Calu3 (cell line): Measurements from ENCODE around the gene ZYG11A. TPM values are rescaled to one million over a fixed set of nuclear protein-coding genes. Genes with fewer than 3 reads are reported as not detected.
A peak's percentile ranks its signal among the peaks of the same experiment; 100 is the strongest.
"Not testable (repeated sequence)": the region's sequence is repeated elsewhere in the genome, so short reads cannot be mapped to it uniquely, and the experiment has no call there.

Experiments
- BruUV-seq: library from RNA; stranded (reverse); fragments of 400-500 nt; replicated peaks from 2 replicates; lab custom pipeline; 2021; lab: Mats Ljungman, UMichigan
- CTCF ChIA-PET: fragments of 300-600 bp; sonication (Branson Sonifier 250); formaldehyde crosslinking; loops from one replicate; lab custom pipeline; 2022; ENCODE audit warnings: antibody characterized with exemption; lab: Charles Lee
- DNase-seq: peaks from one replicate; pipeline ENCODE4 v3.0.0; 2022
- H3K27ac Mint-ChIP-seq: one replicate; pipeline ENCODE4 v1.8.0; 2022; ENCODE audit warnings: mixed read lengths; ENCODE audit not compliant: unreplicated experiment
- H3K27me3 Mint-ChIP-seq: one replicate; pipeline ENCODE4 v1.8.0; 2022; ENCODE audit warnings: mixed read lengths; ENCODE audit not compliant: unreplicated experiment
- H3K36me3 Mint-ChIP-seq: one replicate; pipeline ENCODE4 v1.8.0; 2022; ENCODE audit warnings: mild to moderate bottlenecking, moderate library complexity, mixed read lengths; ENCODE audit not compliant: insufficient read depth, unreplicated experiment
- H3K4me1 Mint-ChIP-seq: one replicate; pipeline ENCODE4 v1.8.0; 2022; ENCODE audit warnings: mild to moderate bottlenecking, low read depth, mixed read lengths; ENCODE audit not compliant: unreplicated experiment
- H3K4me3 Mint-ChIP-seq: one replicate; pipeline ENCODE4 v1.8.0; 2022; ENCODE audit warnings: mild to moderate bottlenecking, low read depth, moderate library complexity, mixed read lengths; ENCODE audit not compliant: unreplicated experiment
- H3K9me3 Mint-ChIP-seq: one replicate; pipeline ENCODE4 v1.8.0; 2022; ENCODE audit warnings: low read depth, mixed read lengths; ENCODE audit not compliant: unreplicated experiment
- CTCF ChIP-seq: fragments of 200-600 bp; IDR thresholded peaks from one replicate; pipeline ENCODE4 v1.8.0; 2022; ENCODE audit warnings: antibody characterized with exemption; ENCODE audit not compliant: unreplicated experiment
- intact Hi-C: fragments of 100-400 bp; cut with micrococcal nuclease; formaldehyde crosslinking; loops from one replicate; pipeline ENCODE4 v1.10.0; 2022; ENCODE audit not compliant: unreplicated experiment
- total RNA-seq: library from RNA; stranded (reverse); gene quantifications from 2 replicates; pipeline ENCODE4 v1.2.3, GENCODE V29; 2022

The ZYG11A gene
- total RNA-seq, 1 experiment from 2014 or later, result not detected

- DNase-seq, result peak; percentile 55
- Mint-ChIP-seq H3K4me3 (no peak overlapping the region), H3K36me3 (peaks cover 7% of the 10 kb centered on the region), H3K27me3 (no peaks in the 10 kb centered on the region), H3K27ac (peak overlapping the region; percentile 8), H3K4me1 (peaks cover 9% of the 10 kb centered on the region), H3K9me3 (no peaks in the 10 kb centered on the region)
- TF ChIP-seq CTCF, result no peak
- intact Hi-C loops, result no loop called here
- CTCF ChIA-PET, result no interaction called here
- BruUV-seq, result no TSS peak
These were observed 28.1 kb upstream of the ZYG11A start for GRCh38 chr1:52814465-52814864.

GRCh38 chr1:52820830-52821229, 21.7 kb upstream of the ZYG11A start:
- H3K4me1 Mint-ChIP-seq, H3K27ac Mint-ChIP-seq, BruUV-seq, intact Hi-C loops, CTCF ChIA-PET, H3K9me3 Mint-ChIP-seq, H3K4me3 Mint-ChIP-seq, H3K36me3 Mint-ChIP-seq, DNase-seq, H3K27me3 Mint-ChIP-seq: not testable (repeated sequence)

- no peak overlapping the region for H3K4me3 Mint-ChIP-seq
- BruUV-seq, result no TSS peak
- intact Hi-C loops, result loop anchor here (5.0 kb wide), 1 partner anchor 124 kb away; no protein-coding TSS in a partner anchor
- CTCF ChIA-PET, result interaction anchor here (0.6 to 0.9 kb wide), 3 partner anchors 31 to 273 kb away, joined by 4 to 12 read pairs (median 7); partner anchors contain the start of gene TUT4
- DNase-seq, result no peak
- TF ChIP-seq CTCF, result peak; percentile 16
- no peak overlapping the region for H3K27ac Mint-ChIP-seq
- peaks cover 5% of the 10 kb centered on the region for H3K36me3 Mint-ChIP-seq
- no peaks in the 10 kb centered on the region for H3K9me3 Mint-ChIP-seq
- H3K4me1 Mint-ChIP-seq, result no peaks in the 10 kb centered on the region
- no peaks in the 10 kb centered on the region for H3K27me3 Mint-ChIP-seq
These were observed 16.7 kb upstream of the ZYG11A start for GRCh38 chr1:52825868-52826267.

- BruUV-seq, result no TSS peak
- no peak overlapping the region for H3K4me3 Mint-ChIP-seq
- DNase-seq, result no peak
- no peaks in the 10 kb centered on the region for H3K36me3 Mint-ChIP-seq
- no peak overlapping the region for H3K27ac Mint-ChIP-seq
- H3K27me3 Mint-ChIP-seq, result no peaks in the 10 kb centered on the region
- H3K4me1 Mint-ChIP-seq, result no peaks in the 10 kb centered on the region
- no peaks in the 10 kb centered on the region for H3K9me3 Mint-ChIP-seq
- intact Hi-C loops, result no loop called here
- no peak for TF ChIP-seq CTCF
- CTCF ChIA-PET, result no interaction called here
These were observed 7.8 kb upstream of the ZYG11A start for GRCh38 chr1:52834798-52835197.

GRCh38 chr1:52836035-52836434, 6.5 kb upstream of the ZYG11A start:
- CTCF ChIA-PET, result no interaction called here
- Mint-ChIP-seq H3K4me3 (no peak overlapping the region), H3K9me3 (no peaks in the 10 kb centered on the region), H3K27me3 (no peaks in the 10 kb centered on the region), H3K4me1 (no peaks in the 10 kb centered on the region), H3K27ac (no peak overlapping the region), H3K36me3 (no peaks in the 10 kb centered on the region)
- intact Hi-C loops, result no loop called here
- no peak for DNase-seq
- no peak for TF ChIP-seq CTCF
- BruUV-seq, result no TSS peak

- DNase-seq, CTCF ChIA-PET, H3K27me3 Mint-ChIP-seq, intact Hi-C loops, H3K9me3 Mint-ChIP-seq, H3K4me1 Mint-ChIP-seq, H3K36me3 Mint-ChIP-seq, H3K4me3 Mint-ChIP-seq, H3K27ac Mint-ChIP-seq, BruUV-seq: not testable (repeated sequence)
These were observed 3.4 kb upstream of the ZYG11A start for GRCh38 chr1:52839175-52839574.

GRCh38 chr1:52845119-52845518, 2.6 kb downstream of the ZYG11A start:
- CTCF ChIA-PET, result interaction anchor here (0.7 kb wide), 1 partner anchor 12 kb away, joined by 8 read pairs; no protein-coding TSS in a partner anchor

More at GRCh38 chr1:52845119-52845518, 2.6 kb downstream of the ZYG11A start:
- H3K27ac Mint-ChIP-seq, H3K9me3 Mint-ChIP-seq, DNase-seq, H3K4me1 Mint-ChIP-seq, intact Hi-C loops, BruUV-seq, H3K36me3 Mint-ChIP-seq, H3K27me3 Mint-ChIP-seq, H3K4me3 Mint-ChIP-seq: not testable (repeated sequence)
